ENCODE data around the gene PLA2G10.

DNA sequence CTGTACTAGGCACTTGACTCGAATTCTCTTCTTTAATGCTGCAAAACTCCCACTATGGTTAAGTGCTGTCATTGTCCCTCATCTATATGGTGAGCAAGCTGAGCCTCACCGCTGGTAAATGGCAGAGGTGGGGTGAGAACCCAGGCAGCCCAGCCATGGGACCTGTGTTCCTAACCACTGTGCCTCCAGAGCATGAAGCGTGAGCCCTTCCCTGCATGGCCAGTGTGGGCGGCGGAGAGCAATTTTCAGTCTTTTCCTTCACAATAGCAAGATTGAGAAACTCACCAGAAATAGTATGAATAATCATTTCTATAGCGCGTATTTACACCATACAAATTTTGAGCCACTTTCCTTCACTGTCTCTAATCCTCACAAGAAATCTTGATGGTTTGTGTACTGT lies 52.2 kb downstream of the PLA2G10 start:
- TF ChIP-seq CTCF (IDR thresholded peaks at IDR 0.05): no peak
- no peak for TF ChIP-seq POLR2A (IDR thresholded peaks at IDR 0.05)

Data from Peyer's patch (tissue), 4 donors.